HepG2 (cell line): ENCODE data around the gene MYL12B. TPM values are rescaled to one million over a fixed set of nuclear protein-coding genes. Genes with fewer than 3 reads are reported as not detected.

Experiments used
- CCAR2 ChIP-seq: fragments of 200-400 bp; formaldehyde crosslinking; optimal IDR thresholded peaks from 2 replicates; pipeline ENCODE3; 2018; ENCODE audit warnings: low read depth, mild to moderate bottlenecking, low read length, moderate library complexity
- CCDC6 ChIP-seq: sonication (generic); formaldehyde crosslinking; IDR thresholded peaks from 2 replicates; pipeline ENCODE4 v1.8.1; 2022; ENCODE audit warnings: mild to moderate bottlenecking, missing genetic modification reagents, moderate library complexity
- FIP1L1 ChIP-seq: fragments of 200-400 bp; formaldehyde crosslinking; IDR thresholded peaks from 2 replicates; pipeline ENCODE4 v1.6.1; 2018; ENCODE audit warnings: low read depth, mild to moderate bottlenecking, low read length, moderate library complexity, borderline replicate concordance; ENCODE audit not compliant: insufficient read depth
- FOXP1 ChIP-seq, 2 experiments: fragments of 450-650 bp in 1 of 2; IDR thresholded peaks; 2 replicates each; pipeline ENCODE4 v1.6.1; 2017 to 2018; ENCODE audit warnings: antibody characterized with exemption in 1 of 2
- HMG20A ChIP-seq: IDR thresholded peaks from 2 replicates; pipeline ENCODE4 v1.6.1; 2016; ENCODE audit warnings: borderline replicate concordance
- HMGXB3 ChIP-seq: sonication (generic); formaldehyde crosslinking; IDR thresholded peaks from 2 replicates; pipeline ENCODE4 v1.4.0; 2020; ENCODE audit warnings: missing genetic modification reagents, borderline replicate concordance
- HOMEZ ChIP-seq: IDR thresholded peaks from 2 replicates; pipeline ENCODE4 v1.6.1; 2016; ENCODE audit warnings: low read depth
- HOXA9 ChIP-seq: sonication (generic); formaldehyde crosslinking; IDR thresholded peaks from 2 replicates; pipeline ENCODE4 v1.8.1; 2022; ENCODE audit warnings: missing genetic modification reagents, mild to moderate bottlenecking, moderate library complexity, borderline replicate concordance
- ISL2 ChIP-seq: sonication (generic); formaldehyde crosslinking; IDR thresholded peaks from 2 replicates; pipeline ENCODE4 v1.5.0; 2020; ENCODE audit warnings: missing genetic modification reagents
- KLF15 ChIP-seq: sonication (generic); formaldehyde crosslinking; IDR thresholded peaks from 2 replicates; pipeline ENCODE4 v1.8.1; 2023; ENCODE audit warnings: borderline replicate concordance, mild to moderate bottlenecking, inconsistent platforms, missing genetic modification reagents, mixed read lengths
- MAF1 ChIP-seq: sonication (generic); formaldehyde crosslinking; IDR thresholded peaks from 2 replicates; pipeline ENCODE4 v1.5.0; 2020; ENCODE audit warnings: missing genetic modification reagents, borderline replicate concordance
- NFYB ChIP-seq: sonication (generic); formaldehyde crosslinking; IDR thresholded peaks from 2 replicates; pipeline ENCODE4 v1.4.0; 2020; ENCODE audit warnings: missing genetic modification reagents
- REL ChIP-seq: sonication (generic); formaldehyde crosslinking; conservative IDR thresholded peaks from 2 replicates; pipeline ENCODE4 v1.8.0; 2022; ENCODE audit warnings: mild to moderate bottlenecking, missing genetic modification reagents, moderate library complexity
- SAP130 ChIP-seq: IDR thresholded peaks from 2 replicates; pipeline ENCODE4 v1.6.1; 2016; ENCODE audit warnings: low read depth
- SIN3B ChIP-seq: fragments of 150-350 bp; IDR thresholded peaks from 2 replicates; pipeline ENCODE4 v1.6.1; 2014; ENCODE audit warnings: low read length
- ZNF124 ChIP-seq: sonication (generic); formaldehyde crosslinking; IDR thresholded peaks from 2 replicates; pipeline ENCODE4 v1.4.0; 2020; ENCODE audit warnings: missing genetic modification reagents
- ZNF160 ChIP-seq: sonication (generic); formaldehyde crosslinking; IDR thresholded peaks from 2 replicates; pipeline ENCODE4 v1.8.0; 2022; ENCODE audit warnings: mild to moderate bottlenecking, inconsistent platforms, missing genetic modification reagents
- ZNF180 ChIP-seq: sonication (generic); formaldehyde crosslinking; IDR thresholded peaks from 2 replicates; pipeline ENCODE4 v1.4.0; 2020; ENCODE audit warnings: low read depth, missing genetic modification reagents, borderline replicate concordance
- ZNF337 ChIP-seq: sonication (generic); formaldehyde crosslinking; IDR thresholded peaks from 2 replicates; pipeline ENCODE4 v1.5.1; 2020; ENCODE audit warnings: missing genetic modification reagents, low read depth, mild to moderate bottlenecking, borderline replicate concordance
- ZNF354B ChIP-seq: sonication (generic); formaldehyde crosslinking; IDR thresholded peaks from 2 replicates; pipeline ENCODE4 v1.8.0; 2022; ENCODE audit warnings: mild to moderate bottlenecking, missing genetic modification reagents
- ZNF367 ChIP-seq: sonication (generic); formaldehyde crosslinking; IDR thresholded peaks from 2 replicates; pipeline ENCODE4 v1.4.0; 2020; ENCODE audit warnings: missing genetic modification reagents, borderline replicate concordance
- ZNF431 ChIP-seq: sonication (generic); formaldehyde crosslinking; IDR thresholded peaks from 2 replicates; pipeline ENCODE4 v1.9.0; 2022; ENCODE audit warnings: missing genetic modification reagents, low read depth, mild to moderate bottlenecking, borderline replicate concordance
- ZNF766 ChIP-seq: sonication (generic); formaldehyde crosslinking; IDR thresholded peaks from 2 replicates; pipeline ENCODE4 v1.5.0; 2020; ENCODE audit warnings: missing genetic modification reagents, borderline replicate concordance
- ZNF781 ChIP-seq: sonication (generic); formaldehyde crosslinking; IDR thresholded peaks from 2 replicates; pipeline ENCODE4 v1.5.1; 2020; ENCODE audit warnings: borderline replicate concordance, mild to moderate bottlenecking, missing genetic modification reagents; ENCODE audit errors: not compliant biosample characterization
- polyA plus RNA-seq, 8 experiments: library from polyadenylated mRNA; depleted of rRNA in 3 of 8; stranded (reverse) in 7 of 8; unstranded in 1 of 8; fragments of >200 nt; fragmentation: Illumina TruSeq in 4 of 8; extraction: Trizol in 4 of 8; gene quantifications; 2 replicates each; pipeline versions ENCODE4 v1.2.1 to v1.2.3, GENCODE V29; 2011 to 2016; ENCODE audit warnings: low read depth in 4 of 8, missing spikeins in 1 of 8, mixed read lengths in 1 of 8; ENCODE audit not compliant: insufficient read depth in 1 of 8
- total RNA-seq, 5 experiments: library from RNA; depleted of rRNA; stranded (reverse); fragments of >200 nt; fragmentation: Illumina TruSeq; extraction: Trizol; gene quantifications; 2 replicates each; pipeline ENCODE4 v1.2.3, GENCODE V29; 2016; ENCODE audit warnings: low read depth in 1 of 5

The MYL12B gene
- total and polyA plus RNA-seq, 2 of the 13 experiments (the other 11 are each of a cell fraction or from before 2014, with no cell fraction given) = 265 to 340 TPM

GRCh38 chr18:3245853-3246634 is 15.9 kb upstream of the MYL12B start (continued):
- peak; percentile 82 for TF ChIP-seq HMGXB3
- no peak for TF ChIP-seq ZNF431
- TF ChIP-seq ZNF124 (CRISPR knock-in tag) = peak; percentile 73; the same call in 1 of the 2 replicates
- TF ChIP-seq SAP130 (CRISPR knock-in tag) = peak; percentile 78
- TF ChIP-seq SIN3B = 0 out of 2 replicates have a peak, but pooled peaks have one; percentile 54
- no peak for TF ChIP-seq KLF15 (CRISPR knock-in tag)
- TF ChIP-seq ZNF337 (CRISPR knock-in tag) = 0 out of 2 replicates have a peak, but pooled peaks have one; percentile 21
- 0 out of 2 replicates have a peak, but pooled peaks have one; percentile 36 for TF ChIP-seq HOXA9 (CRISPR knock-in tag)
- TF ChIP-seq CCDC6 (CRISPR knock-in tag) = no peak
- TF ChIP-seq ZNF367 (CRISPR knock-in tag) = no peak
- TF ChIP-seq ZNF180 (CRISPR knock-in tag) = no peak
- no peak for TF ChIP-seq MAF1 (CRISPR knock-in tag)
- no peak for TF ChIP-seq NFYB (CRISPR knock-in tag)
- TF ChIP-seq FIP1L1 = no peak
- peak; percentile 79 for TF ChIP-seq ISL2 (CRISPR knock-in tag)
- 0 out of 2 replicates have a peak, but pooled peaks have one; percentile 64 for TF ChIP-seq REL
- peak; percentile 47 for TF ChIP-seq CCAR2
- TF ChIP-seq HMG20A (CRISPR knock-in tag) = peak; percentile 32; the same call in 1 of the 2 replicates
- TF ChIP-seq FOXP1 (IDR thresholded peaks at IDR 0.05) = no peak
- no peak for TF ChIP-seq FOXP1 (CRISPR knock-in tag; IDR thresholded peaks at IDR 0.05)
- TF ChIP-seq ZNF160 = peak; percentile 57; the same call in 1 of the 2 replicates
- peak; percentile 25 for TF ChIP-seq ZNF781
- peak; percentile 49; the same call in 1 of the 2 replicates for TF ChIP-seq ZNF354B (CRISPR knock-in tag)
- 0 out of 2 replicates have a peak, but pooled peaks have one; percentile 63 for TF ChIP-seq ZNF766 (CRISPR knock-in tag)
- TF ChIP-seq HOMEZ = peak; percentile 29; the same call in 1 of the 2 replicates
